CD14-positive monocyte (primary cell): ENCODE measurements around the gene MTHFR. TPM values are rescaled to one million over a fixed set of nuclear protein-coding genes. Genes with fewer than 3 reads are reported as not detected.

Experiments used
- DNase-seq, 3 donors: peaks; one replicate each; pipeline ENCODE4 v3.0.0-alpha.2; 2011 to 2022
- H2AFZ ChIP-seq: 2 replicates; pipeline ENCODE4 v1.6.0; 2012; ENCODE audit warnings: mild to moderate bottlenecking, low read depth, low read length, inconsistent platforms; ENCODE audit not compliant: insufficient read depth, poor library complexity, severe bottlenecking
- H3K27ac ChIP-seq, 2 donors: 1 replicate in 1 of 2; 2 replicates in 1 of 2; pipeline ENCODE4 v1.5.1; 2012 to 2013; ENCODE audit warnings: low read length in 2 of 2, control low read depth in 1 of 2, inconsistent platforms in 1 of 2, low read depth in 1 of 2, mild to moderate bottlenecking in 1 of 2
- H3K27me3 ChIP-seq, 2 donors: one replicate each; pipeline versions ENCODE4 v1.6.0 to v1.6.1; 2011 to 2013; ENCODE audit warnings: low read length in 2 of 2; ENCODE audit not compliant: control insufficient read depth in 2 of 2, insufficient read depth in 2 of 2
- H3K36me3 ChIP-seq, 2 donors: replicated peaks in 1 of 2; 1 replicate in 1 of 2; 2 replicates in 1 of 2; pipeline versions ENCODE4 v1.5.1 to v1.6.1; 2012 to 2013; ENCODE audit warnings: low read length in 2 of 2, control low read depth in 1 of 2, inconsistent platforms in 1 of 2, mild to moderate bottlenecking in 1 of 2; ENCODE audit not compliant: insufficient read depth in 2 of 2, control insufficient read depth in 1 of 2
- H3K4me1 ChIP-seq, 2 donors: 1 replicate in 1 of 2; 2 replicates in 1 of 2; pipeline versions ENCODE4 v1.5.1 to v1.6.1; 2012 to 2013; ENCODE audit warnings: low read length in 2 of 2, control low read depth in 1 of 2, inconsistent platforms in 1 of 2, mild to moderate bottlenecking in 1 of 2, moderate library complexity in 1 of 2; ENCODE audit not compliant: insufficient read depth in 2 of 2, control insufficient read depth in 1 of 2
- H3K4me2 ChIP-seq: replicated peaks from 2 replicates; pipeline ENCODE3; 2012; ENCODE audit warnings: low read length, moderate library complexity, mild to moderate bottlenecking; ENCODE audit not compliant: poor library complexity, severe bottlenecking; ENCODE audit errors: extremely low read depth
- H3K4me3 ChIP-seq, 3 experiments: fragments of 200-600 bp in 1 of 3; sonication (generic) in 1 of 3; replicated peaks in 1 of 3; 1 replicate in 2 of 3; 2 replicates in 1 of 3; pipeline ENCODE4 v1.5.1; 2011 to 2013; ENCODE audit warnings: low read length in 3 of 3, mild to moderate bottlenecking in 3 of 3, control low read depth in 2 of 3, low read depth in 2 of 3, inconsistent platforms in 1 of 3, moderate library complexity in 1 of 3
- H3K79me2 ChIP-seq: 2 replicates; pipeline ENCODE4 v1.6.0; 2012; ENCODE audit warnings: mild to moderate bottlenecking, control low read depth, inconsistent platforms, low read length, moderate library complexity; ENCODE audit not compliant: insufficient read depth
- H3K9ac ChIP-seq: 2 replicates; pipeline ENCODE4 v1.6.0; 2017; ENCODE audit warnings: low read length, mild to moderate bottlenecking; ENCODE audit not compliant: insufficient read depth, poor library complexity, severe bottlenecking
- H3K9me3 ChIP-seq, 2 donors: replicated peaks in 1 of 2; 1 replicate in 1 of 2; 2 replicates in 1 of 2; pipeline versions ENCODE4 v1.5.1 to v1.6.1; 2012 to 2013; ENCODE audit warnings: low read length in 2 of 2, control low read depth in 1 of 2; ENCODE audit not compliant: control insufficient read depth in 1 of 2, insufficient read depth in 1 of 2
- H4K20me1 ChIP-seq: 2 replicates; pipeline ENCODE4 v1.6.0; 2012; ENCODE audit warnings: mild to moderate bottlenecking, low read length, control low read depth, moderate library complexity; ENCODE audit not compliant: insufficient read depth
- H3K27ac Mint-ChIP-seq, 7 donors: one replicate each; pipeline ENCODE4 v1.8.0; 2020; ENCODE audit warnings: mild to moderate bottlenecking in 7 of 7, mixed read lengths in 7 of 7, moderate library complexity in 6 of 7, inconsistent platforms in 2 of 7
- H3K27me3 Mint-ChIP-seq, 3 donors: one replicate each; pipeline ENCODE4 v1.8.0; 2021 to 2022; ENCODE audit warnings: low read depth in 3 of 3, mild to moderate bottlenecking in 3 of 3, mixed read lengths in 3 of 3, moderate library complexity in 3 of 3, inconsistent platforms in 1 of 3
- H3K36me3 Mint-ChIP-seq, 2 donors: one replicate each; pipeline ENCODE4 v1.8.0; 2020; ENCODE audit warnings: mixed read lengths in 2 of 2, inconsistent platforms in 1 of 2, mild to moderate bottlenecking in 1 of 2
- H3K4me1 Mint-ChIP-seq: one replicate; pipeline ENCODE4 v1.8.0; 2020; ENCODE audit warnings: mild to moderate bottlenecking, mixed read lengths
- H3K4me3 Mint-ChIP-seq, 2 donors: one replicate each; pipeline ENCODE4 v1.8.0; 2020; ENCODE audit warnings: mild to moderate bottlenecking in 2 of 2, mixed read lengths in 2 of 2, moderate library complexity in 1 of 2
- H3K9me3 Mint-ChIP-seq, 7 donors: one replicate each; pipeline ENCODE4 v1.8.0; 2020 to 2022; ENCODE audit warnings: mixed read lengths in 7 of 7, mild to moderate bottlenecking in 6 of 7, moderate library complexity in 6 of 7, inconsistent platforms in 2 of 7
- CTCF ChIP-seq: fragments of 200-600 bp; IDR thresholded peaks from one replicate; pipeline ENCODE4 v1.8.0; 2022; ENCODE audit warnings: antibody characterized with exemption, mild to moderate bottlenecking
- WGBS: methylation state at CpG from one replicate; pipeline ENCODE4 v1.1.5; 2013; ENCODE audit warnings: missing lambda C conversion rate; ENCODE audit not compliant: insufficient coverage; 5-methylcytosine and 5-hydroxymethylcytosine counted together
- intact Hi-C, 2 donors: fragments of 100-400 bp; cut with micrococcal nuclease; formaldehyde crosslinking; loops; one replicate each; pipeline versions ENCODE4 v1.15.0 to v1.15.1; 2023
- polyA plus RNA-seq, 3 donors: library from polyadenylated mRNA; depleted of rRNA in 1 of 3; unstranded in 2 of 3; stranded (reverse) in 1 of 3; fragments of 300-500 nt in 2 of 3; fragments of >200 nt in 1 of 3; fragmentation: Illumina TruSeq in 2 of 3; gene quantifications; 1 replicate in 2 of 3; 2 replicates in 1 of 3; pipeline ENCODE4 v1.2.3, GENCODE V29; 2012 to 2021

MTHFR gene
- polyA plus RNA-seq, 3 donors, result 4.5 to 41.9 (median 8.5) TPM

DNA sequence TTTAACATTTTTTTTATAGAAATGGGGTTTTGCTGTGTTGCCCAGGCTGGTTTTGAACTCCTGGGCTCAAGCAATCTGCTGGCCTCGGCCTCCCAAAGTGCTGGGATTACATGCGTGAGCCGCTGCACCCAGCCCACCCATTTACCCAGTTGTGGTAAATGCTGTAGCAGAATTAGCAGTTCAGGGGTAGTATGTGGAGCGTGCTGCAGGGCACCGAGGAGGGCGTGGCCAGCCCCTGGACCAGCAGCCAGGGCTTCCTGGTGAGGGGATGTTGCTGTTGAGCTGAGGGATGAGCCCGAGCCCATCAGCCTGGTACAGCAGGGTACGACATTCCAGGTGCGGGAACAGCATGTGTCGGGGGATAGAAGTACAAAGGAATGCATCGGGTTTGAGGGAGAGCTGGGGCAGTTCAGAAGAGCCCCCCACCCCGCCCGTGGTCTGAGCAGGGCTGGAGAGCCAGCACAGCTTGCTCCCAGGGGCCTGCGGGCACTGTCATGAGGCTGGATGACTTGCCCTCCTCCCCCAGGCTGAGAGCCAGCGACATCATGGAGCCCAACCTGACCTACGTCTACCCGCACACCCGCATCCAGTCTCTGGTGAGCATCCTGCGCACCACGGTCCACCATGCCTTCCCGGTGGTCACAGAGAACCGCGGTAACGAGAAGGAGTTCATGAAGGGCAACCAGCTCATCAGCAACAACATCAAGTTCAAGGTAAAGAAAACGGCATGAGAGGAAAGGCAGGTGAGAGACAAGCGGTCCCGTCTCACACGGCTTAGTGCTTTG lies 29.9 kb upstream of the MTHFR start:
- TF ChIP-seq CTCF, result no peak
- peak overlapping the region in 1 of 7 donors; percentile 1 for H3K27ac Mint-ChIP-seq

GRCh38 chr1:11833900-11834299 lies 28.1 kb upstream of the MTHFR start:
- Mint-ChIP-seq H3K36me3 (peaks cover 88 to 89% of the 10 kb centered on the region in 2 donors), H3K27ac (no peak overlapping the region), H3K9me3 (no peaks in the 10 kb centered on the region), H3K4me1 (peaks cover 2% of the 10 kb centered on the region), H3K4me3 (no peak overlapping the region), H3K27me3 (no peaks in the 10 kb centered on the region)
- Histone ChIP-seq H3K9me3 (no peaks in the 10 kb centered on the region), H3K27me3 (no peaks in the 10 kb centered on the region), H3K9ac (no peak overlapping the region), H3K4me1 (no peaks in the 10 kb centered on the region), H3K4me2 (no peak overlapping the region), H3K4me3 (no peak overlapping the region), H3K36me3 (peaks cover 93 to 97% of the 10 kb centered on the region in 2 donors), H2AFZ (no peak overlapping the region), H3K27ac (no peak overlapping the region), H4K20me1 (peaks cover 17% of the 10 kb centered on the region), H3K79me2 (no peaks in the 10 kb centered on the region)
- intact Hi-C loops, result no loop called here
- DNase-seq, result no peak
- WGBS, result 96% methylated on average over 11 of the region's 13 CpGs
- no peak for TF ChIP-seq CTCF

More for the DNA sequence above, 29.9 kb upstream of the MTHFR start:
- Histone ChIP-seq H4K20me1 (peaks cover 17% of the 10 kb centered on the region), H3K36me3 (peaks cover 95 to 97% of the 10 kb centered on the region in 2 donors), H2AFZ (no peak overlapping the region), H3K27ac (no peak overlapping the region), H3K4me2 (no peak overlapping the region), H3K9me3 (no peaks in the 10 kb centered on the region), H3K79me2 (no peaks in the 10 kb centered on the region), H3K9ac (no peak overlapping the region), H3K27me3 (no peaks in the 10 kb centered on the region), H3K4me1 (no peaks in the 10 kb centered on the region), H3K4me3 (no peak overlapping the region)
- WGBS, result 95% methylated on average over 22 of the region's 28 CpGs
- H3K9me3 Mint-ChIP-seq, result no peaks in the 10 kb centered on the region
- H3K27me3 Mint-ChIP-seq, result no peaks in the 10 kb centered on the region
- no peak overlapping the region for H3K4me3 Mint-ChIP-seq
- intact Hi-C loops, result no loop called here
- H3K4me1 Mint-ChIP-seq, result peaks cover 2% of the 10 kb centered on the region
- no peak for DNase-seq
- H3K36me3 Mint-ChIP-seq, result peaks cover 93 to 95% of the 10 kb centered on the region in 2 donors
